Right ventricle myocardium inferior (tissue), 1 donor: ENCODE data around the gene KRT7. TPM values are rescaled to one million over a fixed set of nuclear protein-coding genes. Genes with fewer than 3 reads are reported as not detected.
A peak's percentile ranks its signal among the peaks of the same experiment; 100 is the strongest.

ENCODE experiments used
- ATAC-seq: fragments of 200-7000 bp; cut with Tn5 transposase; one replicate; pipeline ENCODE4 v1.9.1; 2020; ENCODE audit warnings: mild to moderate bottlenecking, moderate library complexity
- DNase-seq: peaks from one replicate; pipeline ENCODE4 v3.0.0; 2021; ENCODE audit errors: missing footprints
- intact Hi-C: fragments of 100-400 bp; cut with DNase I; formaldehyde crosslinking; loops from one replicate; pipeline ENCODE4 v1.11.0; 2022
- total RNA-seq: library from RNA; stranded (reverse); fragmentation: NEBNext Ultra II Directional; extraction: Animal tissue kit (Norgen Biotek cat#: 25700); gene quantifications from one replicate; pipeline ENCODE4 v1.2.1, GENCODE V29; 2021
- donor health status: DM: no; HTN: yes; CAD: no; lungs with severe emphysema.

Gene KRT7
- total RNA-seq, 1 donor from 2014 or later: not detected

DNA sequence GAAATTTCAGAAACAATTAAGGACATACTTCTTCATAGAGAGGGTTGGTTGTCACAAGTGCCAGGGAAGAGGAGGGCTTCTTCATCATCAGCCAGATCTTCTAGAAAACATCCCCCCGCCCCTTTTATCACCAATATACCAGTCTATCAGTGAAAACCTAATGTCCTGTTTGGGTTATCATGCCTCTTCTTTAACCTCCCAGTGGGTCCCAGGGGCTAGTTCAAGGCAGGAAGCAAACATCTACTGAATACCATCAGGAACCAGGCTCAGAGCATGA lies 28.1 kb downstream of the KRT7 start:
- intact Hi-C loops: no loop called here
- no peak for DNase-seq
- ATAC-seq: no peak

GRCh38 chr12:52262286-52262685 lies 29.2 kb downstream of the KRT7 start:
- intact Hi-C loops: no loop called here
- DNase-seq: no peak
- no peak for ATAC-seq

GRCh38 chr12:52263761-52264434 lies 30.9 kb downstream of the KRT7 start:
- no peak for DNase-seq
- ATAC-seq: no peak
- intact Hi-C loops: no loop called here

GRCh38 chr12:52264435-52264825 lies 31.4 kb downstream of the KRT7 start:
- ATAC-seq (no peak), DNase-seq (no peak)
- intact Hi-C loops: no loop called here

GRCh38 chr12:52266514-52266913 lies 33.5 kb downstream of the KRT7 start:
- intact Hi-C loops: no loop called here
- ATAC-seq: no peak
- no peak for DNase-seq

DNA sequence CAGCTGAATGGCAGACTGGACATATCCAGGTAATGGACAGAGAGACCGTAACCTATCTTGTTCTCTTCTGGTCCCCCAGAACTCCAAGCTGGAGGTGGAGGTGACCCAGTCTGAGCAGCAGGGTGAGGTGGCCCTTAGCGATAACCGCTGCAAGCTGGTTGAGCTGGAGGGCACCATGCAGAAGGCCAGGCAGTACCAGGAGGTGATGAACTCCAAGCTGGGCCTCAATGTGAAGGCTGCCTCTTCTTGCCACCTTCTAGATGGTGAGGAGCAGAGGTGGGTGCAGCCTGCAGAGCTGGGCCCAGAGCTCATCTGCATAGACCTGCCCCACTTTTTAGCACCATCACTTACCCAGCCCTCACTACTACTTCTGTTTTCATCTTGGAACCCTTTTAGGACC lies 34.2 kb downstream of the KRT7 start:
- DNase-seq (no peak), ATAC-seq (no peak)
- intact Hi-C loops: no loop called here

DNA sequence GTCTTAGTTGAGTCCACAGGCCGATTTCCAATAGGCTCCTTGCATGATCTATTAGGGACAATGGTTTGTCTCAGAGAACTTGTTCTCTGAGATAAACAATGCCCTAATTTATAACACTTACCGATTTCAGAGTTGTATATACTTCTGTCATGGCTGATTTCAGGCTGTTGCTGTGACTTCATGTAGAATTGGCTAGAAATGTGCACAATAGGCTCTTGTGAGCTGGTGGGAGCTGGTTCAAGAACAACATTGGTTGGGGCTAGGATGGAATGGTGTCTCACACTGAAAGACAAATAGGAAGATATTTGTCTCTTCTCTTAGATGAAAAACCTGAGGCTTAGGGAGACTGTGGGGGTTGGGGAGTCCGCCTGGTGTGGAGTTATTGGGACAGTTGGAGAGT lies 34.7 kb downstream of the KRT7 start:
- ATAC-seq: no peak
- DNase-seq: no peak
- intact Hi-C loops: no loop called here

- no peak for ATAC-seq
- intact Hi-C loops: no loop called here
- DNase-seq: no peak
Measured at GRCh38 chr12:52268212-52268611, 35.2 kb downstream of the KRT7 start.

DNA sequence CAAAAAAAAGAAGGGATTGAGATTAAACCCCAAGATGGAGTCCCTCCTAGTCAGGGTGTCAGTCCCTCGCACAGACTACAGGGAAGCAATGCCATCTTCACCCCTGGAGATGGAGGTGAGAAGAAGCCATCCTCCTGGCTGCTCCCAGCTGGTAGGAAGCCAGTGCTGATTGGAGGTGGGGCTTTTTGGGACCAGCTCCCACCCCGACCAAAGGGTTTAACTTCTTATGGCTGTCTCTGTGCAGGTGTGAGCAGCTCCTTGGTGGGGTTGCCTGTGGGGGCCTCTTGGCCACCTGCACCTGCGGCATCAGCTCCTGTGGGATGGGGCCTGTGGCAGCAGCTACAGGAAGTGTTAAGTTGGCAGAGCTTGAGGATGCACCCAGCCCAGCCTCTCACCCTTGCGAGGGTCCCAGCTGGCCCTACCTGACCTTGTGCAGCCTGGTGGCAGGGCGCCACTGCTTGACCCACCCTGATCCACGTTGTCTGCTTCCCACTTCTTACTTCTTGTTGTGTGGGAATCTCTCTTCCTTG lies 37.6 kb downstream of the KRT7 start:
- intact Hi-C loops: no loop called here
- DNase-seq (no peak), ATAC-seq (no peak)

GRCh38 chr12:52271158-52271557 lies 38.1 kb downstream of the KRT7 start:
- no peak for DNase-seq
- ATAC-seq: no peak
- intact Hi-C loops: no loop called here

- ATAC-seq (no peak), DNase-seq (no peak)
- intact Hi-C loops: loop anchor here (5.0 kb wide), 1 partner anchor 67 kb away; no protein-coding TSS in a partner anchor
Measured at GRCh38 chr12:52274521-52275120, 41.6 kb downstream of the KRT7 start, which contains the start of gene KRT86. Gene KRT86 (plus strand): TSS chr12:52274645. CDS start chr12:52301917, 27,272 bp downstream.

- ATAC-seq (no peak), DNase-seq (no peak)
- intact Hi-C loops: loop anchor here (5.0 kb wide), 1 partner anchor 68 kb away; no protein-coding TSS in a partner anchor
Measured at GRCh38 chr12:52275686-52276085, 42.6 kb downstream of the KRT7 start.

DNA sequence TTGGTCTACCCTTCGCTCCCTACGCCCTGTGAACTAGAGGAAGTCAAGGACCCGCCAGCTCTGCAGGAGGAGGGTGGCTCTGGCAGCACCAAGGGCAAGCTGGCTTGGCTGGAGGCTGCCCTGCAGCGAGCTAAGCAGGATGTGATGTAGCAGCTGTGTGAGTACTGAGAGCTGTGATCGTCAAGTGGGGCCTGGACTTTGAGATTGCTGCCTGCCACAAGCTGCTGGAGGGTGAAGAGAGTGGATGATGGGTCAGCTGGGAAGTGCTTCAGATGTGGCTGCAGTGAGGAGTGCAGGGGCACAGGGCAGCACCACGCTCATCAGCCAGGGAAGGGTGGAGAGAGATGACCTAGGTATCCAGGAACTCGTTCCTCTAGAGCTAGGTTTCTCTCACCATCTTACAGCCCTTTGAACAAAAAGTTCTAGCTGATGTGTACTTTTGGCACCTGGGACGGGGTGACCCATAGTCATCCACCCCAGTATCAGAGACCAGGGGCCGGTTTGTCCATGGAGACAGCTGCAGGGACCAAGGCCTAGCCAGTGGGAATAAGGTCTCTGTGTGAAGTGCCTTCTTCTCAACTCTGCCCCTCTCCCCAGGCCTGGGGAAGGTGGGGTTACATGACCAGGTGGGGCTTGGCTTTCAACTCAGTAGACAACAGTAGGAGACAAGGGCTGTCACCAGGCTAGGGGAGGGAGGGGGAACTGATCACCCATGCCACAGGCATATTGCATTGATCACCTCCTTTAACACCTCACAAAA lies 44.6 kb downstream of the KRT7 start:
- intact Hi-C loops: loop anchor here (5.0 kb wide), 1 partner anchor 70 kb away; no protein-coding TSS in a partner anchor
- no peak for ATAC-seq

GRCh38 chr12:52278575-52279421 lies 45.8 kb downstream of the KRT7 start:
- intact Hi-C loops: loop anchor here (5.0 kb wide), 1 partner anchor 71 kb away; no protein-coding TSS in a partner anchor

More for the DNA sequence above, 44.6 kb downstream of the KRT7 start:
- no peak for DNase-seq

GRCh38 chr12:52279422-52280318 lies 46.6 kb downstream of the KRT7 start:
- ATAC-seq (no peak), DNase-seq (no peak)
- intact Hi-C loops: loop anchor here (5.0 kb wide), 1 partner anchor 72 kb away; no protein-coding TSS in a partner anchor

More at GRCh38 chr12:52278575-52279421, 45.8 kb downstream of the KRT7 start:
- DNase-seq (peak; percentile 82), ATAC-seq (peak; percentile 90)

GRCh38 chr12:52280319-52280795 lies 47.3 kb downstream of the KRT7 start:
- ATAC-seq (no peak), DNase-seq (no peak)
- intact Hi-C loops: no loop called here

- ATAC-seq (peak; percentile 36), DNase-seq (no peak)
- intact Hi-C loops: no loop called here
Measured at GRCh38 chr12:52280796-52281560, 47.9 kb downstream of the KRT7 start.
